GM18951 (cell line): ENCODE data around the gene PPP6R2.
"Not testable (repeated sequence)": the region's sequence is repeated elsewhere in the genome, so short reads cannot be mapped to it uniquely, and the experiment has no call there.

Experiments
- POLR2A ChIP-seq: IDR thresholded peaks from 4 replicates; pipeline ENCODE4 v1.6.1; 2011; ENCODE audit warnings: mild to moderate bottlenecking; ENCODE audit not compliant: insufficient read length, insufficient read depth; ENCODE audit errors: extremely low read depth
- in situ Hi-C: fragments of 300-500 bp; cut with MboI; formaldehyde crosslinking; loops from one replicate; pipeline ENCODE4 v1.12.0; 2022; ENCODE audit warnings: low sequenced_read_pairs, mixed read lengths, inconsistent platforms; ENCODE audit not compliant: unreplicated experiment

The PPP6R2 gene

GRCh38 chr22:50422046-50422445 is 78.9 kb downstream of the PPP6R2 start:
- TF ChIP-seq POLR2A = no peak
- in situ Hi-C loops = no loop called here

DNA sequence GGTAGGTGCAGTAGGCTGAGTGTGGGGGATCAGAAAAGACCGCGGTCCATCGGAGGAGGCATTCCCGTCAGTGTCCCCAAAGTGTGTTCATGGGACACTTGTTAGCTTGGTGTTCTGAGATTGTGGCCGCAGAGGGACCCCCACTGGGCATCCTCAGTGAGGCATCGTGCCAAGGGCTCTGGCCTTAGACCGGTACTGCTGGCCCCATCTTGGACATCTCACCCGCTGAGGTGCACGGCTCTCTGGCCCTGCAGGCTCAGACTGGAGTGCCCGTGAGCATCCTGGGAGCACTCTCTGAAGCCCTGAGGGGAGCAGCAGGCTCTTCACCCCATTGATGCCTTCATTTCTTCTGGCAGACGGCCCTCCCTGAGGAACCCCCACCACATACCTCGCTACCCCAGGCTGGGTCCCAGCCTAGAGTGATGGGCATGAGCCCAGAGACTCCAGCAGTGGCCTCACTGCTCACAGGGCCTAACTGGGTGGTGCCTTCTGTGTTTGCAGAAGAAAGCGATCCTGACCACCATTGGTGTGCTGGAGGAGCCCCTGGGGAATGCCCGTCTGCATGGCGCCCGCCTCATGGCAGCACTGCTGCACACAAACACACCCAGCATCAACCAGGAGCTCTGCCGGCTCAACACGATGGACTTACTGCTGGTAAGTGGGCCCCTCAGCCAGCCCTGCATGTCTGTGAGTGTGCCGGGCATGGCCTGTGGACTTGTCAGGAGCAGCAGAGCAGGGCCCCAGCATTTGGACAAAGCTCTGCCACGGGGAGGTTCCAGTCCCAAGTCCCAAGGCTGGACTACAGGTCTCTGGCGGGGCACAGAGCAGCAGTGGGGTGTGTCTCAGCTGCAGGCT is 80.1 kb downstream of the PPP6R2 start:
- in situ Hi-C loops = no loop called here
- no peak for TF ChIP-seq POLR2A

DNA sequence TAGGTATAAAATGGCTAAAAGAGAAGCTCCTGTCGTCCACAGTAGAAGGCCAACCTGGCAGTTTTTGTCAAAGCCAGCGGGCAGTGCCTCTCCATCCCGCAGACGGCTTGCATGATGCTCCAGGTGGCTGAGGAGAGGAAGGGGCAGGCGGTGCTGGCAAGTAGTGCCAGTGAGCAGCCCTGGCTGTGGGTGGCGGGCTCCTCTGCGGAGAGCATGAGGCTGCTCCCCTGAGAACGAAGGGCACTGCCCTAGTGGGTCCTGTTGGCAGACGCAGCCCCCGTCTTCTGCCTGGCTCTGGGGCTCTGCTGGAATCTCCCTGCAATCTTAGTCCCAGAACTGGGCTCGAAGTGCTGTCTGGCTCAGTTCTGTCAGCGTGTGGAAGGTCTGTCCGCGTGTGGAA is 80.8 kb downstream of the PPP6R2 start:
- no peak for TF ChIP-seq POLR2A
- in situ Hi-C loops = no loop called here

GRCh38 chr22:50425179-50425916 is 82.2 kb downstream of the PPP6R2 start:
- in situ Hi-C loops = no loop called here

DNA sequence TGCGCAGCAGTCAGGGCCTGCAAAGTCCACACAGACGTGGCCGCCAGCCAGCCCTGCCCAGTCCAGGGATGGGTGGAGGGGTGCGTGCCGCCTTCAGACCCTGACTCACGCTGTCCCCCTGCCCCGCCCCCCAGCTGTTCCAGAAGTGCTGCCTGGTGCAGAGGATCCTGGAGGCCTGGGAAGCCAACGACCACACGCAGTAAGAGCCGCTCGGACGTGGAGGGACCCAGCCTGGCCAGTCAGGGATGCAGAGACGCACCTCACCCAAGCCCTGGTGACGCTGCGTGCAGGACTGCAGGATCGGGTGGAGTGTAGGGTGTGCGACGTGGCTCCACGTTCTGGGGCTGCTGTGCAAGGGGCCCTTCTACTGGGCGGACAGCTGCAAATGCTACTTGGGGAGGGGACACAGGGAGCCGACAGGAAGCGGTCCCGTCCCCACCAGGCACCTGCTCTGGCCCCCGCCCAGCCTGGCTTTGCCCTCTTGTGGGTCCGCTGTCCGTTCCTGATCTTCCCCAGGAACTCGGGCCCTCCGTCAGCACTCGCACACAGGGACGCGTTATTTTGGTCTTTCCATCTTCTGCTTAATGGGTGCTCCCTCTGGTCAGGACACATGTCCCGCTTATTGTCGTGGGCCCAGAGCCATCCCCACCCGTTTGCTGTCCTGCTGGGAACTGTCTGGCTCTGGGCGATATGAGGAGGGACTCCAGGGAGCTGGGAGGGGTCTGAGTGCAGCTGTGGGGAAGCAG is 89.2 kb downstream of the PPP6R2 start:
- in situ Hi-C loops = no loop called here
- TF ChIP-seq POLR2A = no peak

More at GRCh38 chr22:50425179-50425916, 82.2 kb downstream of the PPP6R2 start:
- TF ChIP-seq POLR2A = no peak

DNA sequence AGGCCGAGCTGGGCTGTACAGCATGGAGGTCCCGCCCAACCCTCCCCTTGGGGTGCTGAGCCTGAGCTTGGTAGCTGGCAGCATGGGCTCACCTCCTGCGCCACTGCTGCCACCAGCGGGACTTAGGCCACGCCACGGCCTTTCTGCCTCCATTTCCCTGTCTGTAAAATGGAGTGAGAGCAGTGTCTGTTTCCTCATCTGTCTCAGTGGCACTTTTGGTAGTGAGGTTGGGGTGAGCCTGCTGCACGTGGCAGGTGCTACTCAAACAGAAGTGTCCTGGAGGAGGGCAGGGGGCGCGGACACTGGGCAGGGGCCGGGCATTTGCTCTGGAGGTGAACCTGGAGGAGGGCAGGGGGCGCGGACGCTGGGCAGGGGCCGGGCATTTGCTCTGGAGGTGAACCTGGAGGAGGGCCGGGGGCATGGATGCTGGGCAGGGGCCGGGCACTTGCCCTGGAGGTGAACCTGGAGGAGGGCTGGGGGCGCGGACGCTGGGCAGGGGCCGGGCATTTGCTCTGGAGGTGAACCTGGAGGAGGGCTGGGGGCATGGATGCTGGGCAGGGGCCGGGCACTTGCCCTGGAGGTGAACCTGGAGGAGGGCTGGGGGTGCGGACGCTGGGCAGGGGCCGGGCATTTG is 89.9 kb downstream of the PPP6R2 start:
- in situ Hi-C loops = not testable (repeated sequence)

GRCh38 chr22:50434849-50435248 is 91.7 kb downstream of the PPP6R2 start:
- in situ Hi-C loops = no loop called here
- TF ChIP-seq POLR2A = no peak

GRCh38 chr22:50435291-50436014 is 92.3 kb downstream of the PPP6R2 start:
- in situ Hi-C loops = no loop called here
- no peak for TF ChIP-seq POLR2A

DNA sequence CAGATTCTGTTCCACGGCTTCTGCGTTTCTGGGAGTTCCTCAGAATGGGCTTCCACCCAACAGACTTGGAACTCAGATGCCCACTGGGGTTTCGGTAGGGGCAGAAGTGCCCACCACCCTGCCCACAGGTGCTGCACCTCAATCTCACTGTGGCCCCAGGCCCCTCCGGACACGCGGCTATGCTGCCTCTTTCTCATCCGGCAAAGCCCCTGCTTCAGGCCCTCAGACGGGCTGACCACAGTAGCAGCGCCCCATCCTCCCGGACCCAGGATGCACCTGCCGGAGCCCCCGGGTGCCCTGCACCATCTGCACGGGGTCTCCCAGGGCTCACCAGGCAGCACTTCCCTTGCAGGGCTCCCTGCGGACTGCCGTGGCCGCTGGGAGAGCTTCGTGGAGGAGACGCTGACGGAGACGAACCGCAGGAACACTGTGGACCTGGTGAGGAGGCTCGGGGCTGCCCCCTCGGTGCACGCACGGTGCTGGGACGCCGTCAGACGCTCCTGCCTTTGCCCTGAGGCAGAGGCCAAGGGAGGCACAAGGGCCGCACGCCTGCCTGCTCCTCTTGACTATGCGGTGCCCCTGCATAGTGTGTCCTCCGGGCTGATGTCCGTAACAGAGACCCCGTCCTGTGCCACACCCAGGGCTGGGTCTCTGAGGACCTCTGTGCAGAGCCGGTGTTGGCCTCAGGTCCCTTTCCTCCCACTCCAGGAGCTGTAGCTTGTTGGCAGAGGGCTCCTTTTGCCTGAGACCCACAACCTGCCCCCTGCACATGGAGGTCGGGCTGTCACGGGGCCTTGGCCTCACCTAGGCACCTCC is 93.1 kb downstream of the PPP6R2 start:
- in situ Hi-C loops = no loop called here
- no peak for TF ChIP-seq POLR2A

DNA sequence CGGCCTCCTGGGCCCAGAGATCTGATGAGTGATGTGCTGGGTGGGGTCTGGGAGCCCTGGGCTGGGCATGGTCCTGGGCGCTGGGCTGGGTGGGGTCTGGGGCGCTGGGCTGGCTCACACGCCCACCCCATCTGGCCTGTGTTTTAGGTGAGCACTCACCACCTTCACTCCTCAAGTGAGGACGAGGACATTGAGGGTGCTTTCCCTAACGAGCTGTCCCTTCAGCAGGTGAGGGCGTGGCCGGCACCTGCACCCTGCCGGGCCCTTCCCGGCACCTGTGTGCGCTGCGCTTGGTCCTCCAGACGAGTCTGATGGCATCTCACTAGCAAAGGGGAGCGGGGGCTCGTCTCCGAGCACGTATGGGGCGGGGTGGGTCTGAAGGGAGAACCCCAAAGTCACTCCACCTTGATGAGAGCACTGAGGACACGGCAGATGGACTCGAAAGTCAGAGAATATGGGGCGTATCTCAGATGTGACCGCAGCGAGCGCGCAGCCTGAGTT is 93.8 kb downstream of the PPP6R2 start:
- in situ Hi-C loops = no loop called here
- TF ChIP-seq POLR2A = no peak

GRCh38 chr22:50437511-50438304 is 94.6 kb downstream of the PPP6R2 start:
- no peak for TF ChIP-seq POLR2A
- in situ Hi-C loops = no loop called here
